Measurements from ENCODE around the gene RGS7.
"Not testable (repeated sequence)": the region's sequence is repeated elsewhere in the genome, so short reads cannot be mapped to it uniquely, and the experiment has no call there.

Gene RGS7

GRCh38 chr1:241270016-241270415, 87.0 kb downstream of the RGS7 start:
- no peak for DNase-seq

- no peak for DNase-seq
Observed at GRCh38 chr1:241269116-241269515, 87.9 kb downstream of the RGS7 start.

- no peak for DNase-seq
Observed at GRCh38 chr1:241266121-241266520, 90.9 kb downstream of the RGS7 start.

- no peak for DNase-seq
Observed at GRCh38 chr1:241265428-241265827, 91.6 kb downstream of the RGS7 start.

GRCh38 chr1:241263346-241263745, 93.7 kb downstream of the RGS7 start:
- DNase-seq: no peak

GRCh38 chr1:241253471-241253870, 103.5 kb downstream of the RGS7 start:
- DNase-seq: no peak

DNA sequence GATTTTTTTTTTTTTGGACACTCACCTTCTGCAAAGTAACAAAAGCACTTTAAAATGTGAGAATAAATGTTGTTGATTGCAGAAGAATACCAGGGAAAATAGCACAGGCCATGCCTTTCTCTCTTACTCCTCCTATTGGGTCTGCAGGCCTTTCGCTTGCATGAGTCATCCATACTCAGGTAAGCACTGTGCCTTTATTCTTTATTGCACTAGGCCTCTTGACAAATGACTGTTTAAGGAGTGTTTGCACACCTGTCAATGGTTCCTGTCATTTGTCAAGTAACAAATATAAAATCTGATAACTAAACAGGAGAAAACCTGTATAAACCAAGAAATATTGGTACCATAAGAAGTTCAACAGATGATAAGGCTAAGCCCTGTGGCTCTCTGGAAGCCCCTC, 106.5 kb downstream of the RGS7 start:
- no peak for DNase-seq

GRCh38 chr1:241240069-241240468, 116.9 kb downstream of the RGS7 start:
- DNase-seq: no peak

DNA sequence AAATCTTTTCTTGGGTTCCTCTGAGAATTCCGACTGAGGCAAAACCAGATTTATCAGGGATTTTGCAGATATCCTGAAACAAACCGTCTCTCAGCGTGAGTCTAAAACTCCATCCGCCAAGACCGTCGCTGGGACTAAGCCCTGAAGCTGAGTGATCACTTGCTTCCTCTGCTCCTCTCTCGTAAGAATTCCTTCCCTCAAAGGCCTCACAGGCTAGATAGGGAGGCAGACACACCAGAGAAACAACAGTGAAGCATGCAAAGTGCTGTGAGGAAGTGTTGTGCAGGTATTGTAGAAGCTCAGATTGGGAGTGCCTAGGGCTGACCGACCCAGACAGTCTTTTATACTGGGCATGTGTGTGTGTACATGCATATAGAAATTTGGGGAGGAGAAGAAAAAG, 119.1 kb downstream of the RGS7 start:
- DNase-seq: no peak

- DNase-seq: no peak
Observed at GRCh38 chr1:241235256-241235897, 121.6 kb downstream of the RGS7 start.

DNA sequence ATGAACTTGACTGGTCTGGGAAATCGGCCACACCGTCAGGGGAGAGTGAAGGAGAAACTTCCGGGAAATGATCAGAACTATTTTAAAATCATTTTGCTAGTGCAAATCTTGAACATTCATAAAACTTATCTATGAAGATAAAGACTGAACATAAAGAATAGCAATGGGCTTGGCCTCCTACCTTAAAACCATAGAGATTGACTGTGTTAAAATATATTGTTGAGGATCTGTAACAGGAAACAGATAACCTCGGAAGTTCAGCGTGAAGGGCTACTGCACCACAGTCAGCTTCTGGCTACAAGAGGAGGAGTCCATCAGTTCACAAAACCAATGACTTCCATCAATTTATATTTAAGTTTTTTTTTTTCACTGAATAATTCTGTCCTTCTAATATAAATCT, 127.3 kb downstream of the RGS7 start:
- no peak for DNase-seq

- no peak for DNase-seq
Observed at GRCh38 chr1:241229216-241229615, 127.8 kb downstream of the RGS7 start.

GRCh38 chr1:241228339-241228738, 128.7 kb downstream of the RGS7 start:
- no peak for DNase-seq

DNA sequence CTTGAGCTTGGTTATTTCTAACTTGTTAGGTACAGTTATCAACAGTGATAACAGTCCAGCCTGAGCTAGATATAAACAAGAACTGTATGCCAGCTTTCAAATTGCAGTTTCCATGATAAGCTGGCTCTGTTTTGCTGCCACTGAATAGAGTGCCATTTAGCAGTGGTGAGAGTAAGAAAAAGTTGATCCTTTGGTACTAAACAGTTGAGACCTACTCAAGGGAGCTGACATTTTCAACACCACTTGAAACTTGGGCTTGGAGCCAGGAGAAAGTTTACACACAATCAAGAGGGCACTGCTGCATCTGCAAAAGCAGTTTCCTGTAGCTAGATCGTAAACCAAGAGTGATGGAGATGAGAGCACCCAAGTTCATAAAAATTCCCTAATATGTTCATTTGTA, 131.3 kb downstream of the RGS7 start:
- no peak for DNase-seq

GRCh38 chr1:241224189-241224588, 132.8 kb downstream of the RGS7 start:
- not testable (repeated sequence) for DNase-seq

DNA sequence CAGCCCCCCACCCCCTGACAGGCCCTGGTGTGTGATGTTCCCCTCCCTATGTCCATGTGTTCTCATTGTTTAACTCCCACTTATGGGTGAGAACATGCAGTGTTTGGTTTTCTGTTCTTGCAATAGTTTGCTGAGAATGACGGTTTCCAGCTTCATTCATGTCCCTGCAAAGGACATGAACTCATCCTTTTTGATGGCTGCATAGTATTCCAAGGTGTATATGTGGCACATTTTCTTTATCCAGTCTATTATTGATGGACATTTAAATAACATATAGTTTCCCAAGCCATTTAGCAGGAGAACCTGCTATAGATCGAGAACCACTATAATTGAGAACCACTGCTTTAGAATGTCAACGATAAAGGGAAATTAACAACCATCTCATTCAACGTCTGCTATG, 134.2 kb downstream of the RGS7 start:
- DNase-seq: not testable (repeated sequence)

- no peak for DNase-seq
Observed at GRCh38 chr1:241221319-241221718, 135.7 kb downstream of the RGS7 start.

GRCh38 chr1:241220913-241221312, 136.1 kb downstream of the RGS7 start:
- DNase-seq: not testable (repeated sequence)

DNA sequence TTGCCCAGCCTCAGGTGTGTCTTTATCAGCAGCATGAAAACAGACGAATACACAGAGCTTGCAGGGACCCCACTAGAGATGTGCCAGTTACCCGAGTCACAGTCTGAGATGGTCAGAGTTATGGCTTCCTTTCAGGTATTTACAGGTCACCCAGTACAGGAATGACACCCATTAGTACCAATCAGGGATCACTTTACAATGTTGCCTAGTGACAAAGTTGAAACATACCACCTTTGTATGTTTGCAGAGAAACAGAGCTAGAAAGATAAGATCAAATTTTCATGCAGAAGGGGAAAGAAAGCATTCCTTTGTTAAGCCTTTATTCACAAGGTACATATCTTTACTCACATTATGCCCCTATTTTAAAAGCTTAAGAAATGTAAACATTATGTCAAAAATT, 137.6 kb downstream of the RGS7 start:
- DNase-seq: no peak

DNA sequence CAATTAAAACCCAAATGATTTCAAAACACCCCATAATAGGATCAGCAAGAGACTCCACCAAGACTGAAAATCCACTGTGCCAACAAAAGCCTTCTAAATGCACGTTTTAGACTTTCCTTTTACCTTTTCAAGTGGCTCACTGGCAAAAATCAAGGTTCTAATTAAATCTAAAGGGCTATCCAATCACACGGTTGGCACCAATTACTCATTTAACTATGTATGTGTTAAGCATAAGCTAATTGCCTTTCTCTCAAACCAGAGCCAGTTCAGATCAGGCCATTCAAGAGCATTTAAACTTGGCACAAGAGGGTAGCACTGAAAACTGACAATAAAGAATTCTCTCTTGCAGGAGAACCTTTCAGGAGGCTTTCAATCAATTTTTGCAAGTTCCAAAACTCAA, 139.5 kb downstream of the RGS7 start:
- DNase-seq: no peak

- DNase-seq: no peak
Observed at GRCh38 chr1:241215683-241216082, 141.3 kb downstream of the RGS7 start.

DNA sequence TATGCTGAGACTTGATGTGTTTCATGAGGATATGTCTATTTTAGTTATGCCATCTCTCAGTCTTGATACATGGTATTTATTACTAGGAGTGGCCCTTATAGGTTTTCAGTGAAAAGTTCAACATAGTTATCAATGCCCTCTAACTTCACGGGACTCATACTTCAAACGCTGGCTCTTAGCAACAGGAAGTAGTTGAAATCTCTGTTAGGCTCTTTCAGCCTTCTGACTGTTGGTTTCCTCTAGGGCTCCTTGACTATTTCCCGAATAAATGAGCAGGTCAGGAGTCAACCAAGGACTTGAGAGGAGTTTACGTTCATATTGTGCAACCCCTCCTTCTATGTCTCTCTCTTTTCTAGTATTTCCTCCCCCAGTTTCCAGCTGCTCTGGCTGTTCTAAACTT, 141.8 kb downstream of the RGS7 start:
- no peak for DNase-seq

DNA sequence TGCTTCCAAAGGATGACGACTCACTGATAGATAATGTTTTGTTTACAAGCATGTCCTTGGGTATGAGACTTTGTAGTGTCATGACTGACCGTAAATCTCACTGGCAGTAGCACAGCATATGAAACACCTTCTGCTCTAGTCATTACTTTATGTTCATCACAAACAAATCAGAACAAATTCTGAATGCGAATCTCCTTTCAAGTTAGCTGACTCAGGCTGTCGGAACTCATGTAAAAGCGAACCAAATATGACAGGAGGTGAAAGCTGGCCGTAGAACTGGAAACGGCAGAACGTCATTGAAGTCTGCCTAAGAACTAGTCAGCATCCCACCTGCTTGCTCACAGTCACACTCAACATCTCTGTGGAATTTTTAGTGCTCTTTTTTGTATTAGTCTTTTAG, 143.9 kb downstream of the RGS7 start:
- DNase-seq: no peak

DNA sequence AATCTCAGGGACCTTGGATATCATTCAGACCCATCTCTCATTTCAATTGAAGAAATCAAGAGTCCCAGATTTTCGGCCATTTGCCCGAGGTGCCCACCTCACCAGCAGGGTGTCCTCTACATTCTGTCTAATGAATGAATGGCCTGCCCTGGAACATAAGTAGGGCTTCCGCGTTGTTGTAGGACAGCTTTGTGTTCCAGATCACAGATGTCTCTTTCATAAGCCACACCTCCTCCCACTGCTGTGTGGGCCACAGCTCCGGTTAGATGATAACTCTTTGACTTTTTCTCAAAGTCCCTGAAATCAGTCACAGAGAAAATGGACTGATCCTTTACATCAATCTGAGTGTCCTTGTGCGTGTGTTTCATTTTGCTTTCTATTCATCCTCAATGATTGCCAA, 144.4 kb downstream of the RGS7 start:
- DNase-seq: no peak

GRCh38 chr1:241208910-241209379, 148.1 kb downstream of the RGS7 start:
- no peak for DNase-seq

GRCh38 chr1:241203817-241204216, 153.2 kb downstream of the RGS7 start:
- DNase-seq: no peak
